ENCODE results near the gene SYNPR.

DNA sequence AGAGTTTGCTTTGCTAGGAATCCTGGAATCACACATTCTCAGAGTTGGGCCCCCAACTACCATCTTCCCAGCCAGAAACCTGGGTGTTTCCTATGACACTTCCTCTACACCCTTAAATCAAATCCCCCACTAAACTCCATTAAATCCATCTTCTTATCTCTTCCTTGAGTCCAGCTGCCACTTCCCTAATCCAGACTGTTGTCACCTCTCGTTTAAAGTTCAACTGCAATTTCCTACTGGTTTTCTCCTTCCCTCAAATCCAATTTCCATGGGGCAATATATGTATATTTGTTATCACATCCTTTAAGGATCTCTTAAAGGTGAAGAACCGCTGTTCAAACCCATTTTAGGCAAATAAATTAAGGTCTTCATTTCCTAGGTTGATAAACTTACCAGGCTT is 300.8 kb downstream of the SYNPR start:
- TF ChIP-seq, protein P1, sequence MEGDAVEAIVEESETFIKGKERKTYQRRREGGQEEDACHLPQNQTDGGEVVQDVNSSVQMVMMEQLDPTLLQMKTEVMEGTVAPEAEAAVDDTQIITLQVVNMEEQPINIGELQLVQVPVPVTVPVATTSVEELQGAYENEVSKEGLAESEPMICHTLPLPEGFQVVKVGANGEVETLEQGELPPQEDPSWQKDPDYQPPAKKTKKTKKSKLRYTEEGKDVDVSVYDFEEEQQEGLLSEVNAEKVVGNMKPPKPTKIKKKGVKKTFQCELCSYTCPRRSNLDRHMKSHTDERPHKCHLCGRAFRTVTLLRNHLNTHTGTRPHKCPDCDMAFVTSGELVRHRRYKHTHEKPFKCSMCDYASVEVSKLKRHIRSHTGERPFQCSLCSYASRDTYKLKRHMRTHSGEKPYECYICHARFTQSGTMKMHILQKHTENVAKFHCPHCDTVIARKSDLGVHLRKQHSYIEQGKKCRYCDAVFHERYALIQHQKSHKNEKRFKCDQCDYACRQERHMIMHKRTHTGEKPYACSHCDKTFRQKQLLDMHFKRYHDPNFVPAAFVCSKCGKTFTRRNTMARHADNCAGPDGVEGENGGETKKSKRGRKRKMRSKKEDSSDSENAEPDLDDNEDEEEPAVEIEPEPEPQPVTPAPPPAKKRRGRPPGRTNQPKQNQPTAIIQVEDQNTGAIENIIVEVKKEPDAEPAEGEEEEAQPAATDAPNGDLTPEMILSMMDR (IDR thresholded peaks at IDR 0.05): no peak
- TF ChIP-seq POLR2A (IDR thresholded peaks at IDR 0.05) (no peak), EP300 (IDR thresholded peaks at IDR 0.05) (no peak), POLR2AphosphoS5 (IDR thresholded peaks at IDR 0.05) (no peak)
